GM18951 (cell line): Measurements from ENCODE around the gene CCNO.

Source experiments
- POLR2A ChIP-seq: IDR thresholded peaks from 4 replicates; pipeline ENCODE4 v1.6.1; 2011; ENCODE audit warnings: mild to moderate bottlenecking; ENCODE audit not compliant: insufficient read length, insufficient read depth; ENCODE audit errors: extremely low read depth
- in situ Hi-C: fragments of 300-500 bp; cut with MboI; formaldehyde crosslinking; loops from one replicate; pipeline ENCODE4 v1.12.0; 2022; ENCODE audit warnings: low sequenced_read_pairs, mixed read lengths, inconsistent platforms; ENCODE audit not compliant: unreplicated experiment

The CCNO gene

GRCh38 chr5:55230086-55230629, 3.2 kb downstream of the CCNO start:
- in situ Hi-C loops: no loop called here
- TF ChIP-seq POLR2A: no peak

- in situ Hi-C loops: no loop called here
- no peak for TF ChIP-seq POLR2A
Measured at GRCh38 chr5:55227664-55228430, 5.6 kb downstream of the CCNO start.

GRCh38 chr5:55226934-55227663, 6.3 kb downstream of the CCNO start, which contains the start of gene MCIDAS:
MCIDAS (minus strand) TSS chr5:55227315; CDS start chr5:55227138, 177 bp downstream.
- TF ChIP-seq POLR2A: no peak
- in situ Hi-C loops: no loop called here

- in situ Hi-C loops: no loop called here
- TF ChIP-seq POLR2A: no peak
Measured at GRCh38 chr5:55226027-55226933, 7.1 kb downstream of the CCNO start.

- in situ Hi-C loops: no loop called here
- TF ChIP-seq POLR2A: no peak
Measured at GRCh38 chr5:55225346-55225745, 8.1 kb downstream of the CCNO start.

GRCh38 chr5:55223812-55224240, 9.6 kb downstream of the CCNO start:
- no peak for TF ChIP-seq POLR2A
- in situ Hi-C loops: no loop called here

- TF ChIP-seq POLR2A: no peak
- in situ Hi-C loops: no loop called here
Measured at GRCh38 chr5:55222985-55223811, 10.2 kb downstream of the CCNO start.

- TF ChIP-seq POLR2A: no peak
- in situ Hi-C loops: no loop called here
Measured at GRCh38 chr5:55222092-55222984, 11.1 kb downstream of the CCNO start.

GRCh38 chr5:55220433-55221185, 12.8 kb downstream of the CCNO start:
- in situ Hi-C loops: no loop called here
- no peak for TF ChIP-seq POLR2A

GRCh38 chr5:55219770-55220169, 13.6 kb downstream of the CCNO start:
- in situ Hi-C loops: no loop called here
- no peak for TF ChIP-seq POLR2A
